NB4 (cell line): ENCODE measurements around the gene GNB4.

Experiments
- MYC ChIP-seq: IDR thresholded peaks from 2 replicates; pipeline ENCODE4 v1.6.1; 2011; ENCODE audit warnings: low read depth, low read length
- POLR2A ChIP-seq: IDR thresholded peaks from 2 replicates; pipeline ENCODE4 v1.6.1; 2011; ENCODE audit warnings: mild to moderate bottlenecking; ENCODE audit not compliant: insufficient read length; ENCODE audit errors: extremely low read depth
- TF ChIP-seq, protein P1 (sequence below): IDR thresholded peaks from one replicate; pipeline ENCODE4 v1.5.1; 2012; ENCODE audit warnings: low read depth, low read length
- TF ChIP-seq, protein P2 (sequence below): IDR thresholded peaks from 2 replicates; pipeline ENCODE4 v1.6.1; 2011; ENCODE audit warnings: low read depth, low read length

DNA sequence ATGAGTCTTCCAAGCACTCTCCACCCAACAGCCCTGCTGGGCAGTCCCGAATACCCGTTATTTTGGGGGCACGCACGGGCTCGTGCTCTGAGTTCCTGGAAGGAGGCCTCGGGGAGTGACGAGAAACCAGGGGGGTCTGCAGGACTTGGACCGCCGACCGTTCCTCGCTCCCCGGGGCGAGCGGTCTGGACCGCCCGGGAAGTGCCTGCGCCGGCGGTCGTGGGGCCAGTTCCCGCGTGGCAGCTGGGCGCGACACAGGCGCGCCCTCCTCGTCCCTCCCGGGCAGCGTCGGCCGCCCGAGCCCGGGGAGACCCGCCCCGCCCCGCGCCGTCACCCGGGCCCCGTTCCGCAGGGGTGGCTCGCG, 387 bp downstream of the GNB4 start:
- TF ChIP-seq, protein P1, sequence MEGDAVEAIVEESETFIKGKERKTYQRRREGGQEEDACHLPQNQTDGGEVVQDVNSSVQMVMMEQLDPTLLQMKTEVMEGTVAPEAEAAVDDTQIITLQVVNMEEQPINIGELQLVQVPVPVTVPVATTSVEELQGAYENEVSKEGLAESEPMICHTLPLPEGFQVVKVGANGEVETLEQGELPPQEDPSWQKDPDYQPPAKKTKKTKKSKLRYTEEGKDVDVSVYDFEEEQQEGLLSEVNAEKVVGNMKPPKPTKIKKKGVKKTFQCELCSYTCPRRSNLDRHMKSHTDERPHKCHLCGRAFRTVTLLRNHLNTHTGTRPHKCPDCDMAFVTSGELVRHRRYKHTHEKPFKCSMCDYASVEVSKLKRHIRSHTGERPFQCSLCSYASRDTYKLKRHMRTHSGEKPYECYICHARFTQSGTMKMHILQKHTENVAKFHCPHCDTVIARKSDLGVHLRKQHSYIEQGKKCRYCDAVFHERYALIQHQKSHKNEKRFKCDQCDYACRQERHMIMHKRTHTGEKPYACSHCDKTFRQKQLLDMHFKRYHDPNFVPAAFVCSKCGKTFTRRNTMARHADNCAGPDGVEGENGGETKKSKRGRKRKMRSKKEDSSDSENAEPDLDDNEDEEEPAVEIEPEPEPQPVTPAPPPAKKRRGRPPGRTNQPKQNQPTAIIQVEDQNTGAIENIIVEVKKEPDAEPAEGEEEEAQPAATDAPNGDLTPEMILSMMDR, result no peak
- TF ChIP-seq, protein P2, sequence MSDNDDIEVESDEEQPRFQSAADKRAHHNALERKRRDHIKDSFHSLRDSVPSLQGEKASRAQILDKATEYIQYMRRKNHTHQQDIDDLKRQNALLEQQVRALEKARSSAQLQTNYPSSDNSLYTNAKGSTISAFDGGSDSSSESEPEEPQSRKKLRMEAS, result 0 out of 2 replicates have a peak, but pooled peaks have one; percentile 20
- no peak for TF ChIP-seq POLR2A
- 0 out of 2 replicates have a peak, but pooled peaks have one; percentile 9 for TF ChIP-seq MYC
